Measurements from ENCODE around the gene FGF1.
A peak's percentile ranks its signal among the peaks of the same experiment; 100 is the strongest.

FGF1 gene

DNA sequence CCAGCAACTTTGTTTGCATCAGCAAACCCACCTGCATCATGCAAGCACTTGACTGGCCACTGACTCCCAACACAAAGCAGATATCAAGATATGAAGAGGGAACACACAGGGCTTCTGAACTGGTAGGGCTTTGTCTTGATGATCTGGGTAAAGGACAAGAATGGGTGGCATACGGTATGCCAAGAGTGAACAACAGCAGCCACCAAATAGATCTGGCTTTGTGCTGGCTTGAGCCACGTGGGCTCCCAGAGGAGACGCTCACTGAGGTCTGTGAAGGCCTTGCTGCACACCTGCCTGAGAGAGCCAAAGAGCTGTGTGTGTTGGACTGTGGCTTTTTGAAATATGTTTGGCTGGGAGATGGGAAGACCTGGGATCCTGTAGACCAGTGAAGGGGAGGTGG lies 43.5 kb downstream of the FGF1 start:
- peak; percentile 72 for DNase-seq (ENCODE audit: low spot score)

DNA sequence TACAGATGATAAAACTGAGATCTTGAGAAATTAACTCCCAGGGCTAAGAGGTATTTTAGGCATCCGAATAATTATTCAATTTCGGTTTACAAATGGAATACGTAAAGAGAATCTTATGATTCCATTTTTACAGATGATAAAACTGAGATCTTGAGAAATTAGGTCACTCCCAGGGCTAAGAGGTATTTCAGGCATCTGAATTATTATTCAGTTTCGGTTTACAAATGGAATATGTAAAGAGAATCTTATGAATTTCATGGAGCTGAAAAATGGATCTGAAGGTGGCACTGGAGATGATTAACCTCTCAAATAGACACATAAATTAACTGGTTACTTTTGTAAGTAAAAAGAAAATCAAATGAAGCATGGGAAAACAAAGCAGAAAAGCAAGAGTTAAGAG lies 44.2 kb downstream of the FGF1 start:
- no peak for DNase-seq (ENCODE audit: low spot score)

DNA sequence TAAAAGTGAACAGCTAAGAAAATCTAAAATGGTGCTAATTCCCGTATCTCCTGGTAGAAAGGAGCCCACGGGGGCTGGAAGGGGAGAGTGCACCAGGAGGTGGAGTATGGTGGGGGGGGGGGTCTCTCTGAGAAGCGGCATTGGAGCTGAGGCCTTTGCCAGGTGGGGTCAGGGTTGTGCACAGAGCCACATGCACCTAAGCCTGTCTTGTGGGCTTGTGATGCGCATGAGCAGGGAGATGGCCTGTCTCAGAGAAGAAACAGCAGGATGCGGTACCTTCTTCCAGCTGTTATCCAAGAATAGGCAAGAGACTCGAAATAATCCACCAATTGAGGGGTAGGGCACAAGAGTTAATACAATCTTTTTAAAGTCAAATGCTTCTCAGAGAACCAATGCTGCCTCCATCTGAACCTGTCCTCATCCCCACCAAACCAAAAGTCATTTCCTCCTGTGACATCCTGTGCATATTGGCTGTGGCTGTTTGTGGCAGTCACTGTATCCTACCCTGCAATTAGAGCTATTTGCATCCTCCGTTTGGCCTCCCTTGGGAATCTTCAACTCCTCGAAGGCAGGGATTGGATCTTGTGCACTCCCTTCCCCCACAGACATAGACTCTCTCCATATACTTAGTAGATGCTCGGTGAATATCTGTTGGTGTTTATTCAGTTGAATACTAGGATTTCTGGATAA lies 45.4 kb downstream of the FGF1 start:
- no peak for DNase-seq (ENCODE audit: low spot score)

DNA sequence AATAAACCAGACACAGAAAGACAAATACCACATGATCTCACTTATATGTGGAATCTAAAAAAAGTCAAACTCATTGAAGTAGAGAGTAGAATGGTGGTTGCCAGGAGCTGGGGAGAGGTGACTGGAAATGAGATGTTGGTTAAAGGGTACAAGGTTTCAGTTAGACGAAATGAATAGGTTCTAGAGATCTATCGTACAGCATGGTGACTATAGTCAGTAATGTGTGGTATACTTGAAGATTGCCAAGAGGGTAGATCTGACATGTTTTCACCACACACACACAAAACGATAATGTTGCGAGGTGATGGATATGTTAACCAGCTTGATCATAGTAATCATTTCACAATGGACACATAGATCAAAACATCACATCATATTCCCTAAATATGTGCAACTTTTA lies 46.4 kb downstream of the FGF1 start:
- no peak for DNase-seq (ENCODE audit: low spot score)

DNA sequence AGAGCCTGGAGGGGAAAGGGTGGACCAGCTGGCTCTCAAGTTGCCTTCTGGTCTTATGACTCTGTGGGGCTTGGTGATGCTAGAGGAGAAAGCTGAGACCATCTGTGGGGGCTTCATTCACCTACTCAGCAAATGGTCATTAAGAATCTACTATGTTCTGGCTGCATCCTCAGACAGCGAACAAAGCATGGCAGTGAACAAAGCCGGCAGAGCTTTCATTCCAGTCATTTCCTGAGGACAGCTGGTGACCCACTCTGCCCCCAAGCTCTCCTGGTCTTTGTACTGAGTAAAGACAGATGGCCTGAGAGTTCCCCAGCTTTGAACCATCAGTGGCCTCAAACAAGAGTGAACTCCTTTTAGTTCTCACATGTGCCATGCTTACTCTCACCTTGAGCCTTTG lies 48.0 kb downstream of the FGF1 start:
- no peak for DNase-seq (ENCODE audit: low spot score)

DNA sequence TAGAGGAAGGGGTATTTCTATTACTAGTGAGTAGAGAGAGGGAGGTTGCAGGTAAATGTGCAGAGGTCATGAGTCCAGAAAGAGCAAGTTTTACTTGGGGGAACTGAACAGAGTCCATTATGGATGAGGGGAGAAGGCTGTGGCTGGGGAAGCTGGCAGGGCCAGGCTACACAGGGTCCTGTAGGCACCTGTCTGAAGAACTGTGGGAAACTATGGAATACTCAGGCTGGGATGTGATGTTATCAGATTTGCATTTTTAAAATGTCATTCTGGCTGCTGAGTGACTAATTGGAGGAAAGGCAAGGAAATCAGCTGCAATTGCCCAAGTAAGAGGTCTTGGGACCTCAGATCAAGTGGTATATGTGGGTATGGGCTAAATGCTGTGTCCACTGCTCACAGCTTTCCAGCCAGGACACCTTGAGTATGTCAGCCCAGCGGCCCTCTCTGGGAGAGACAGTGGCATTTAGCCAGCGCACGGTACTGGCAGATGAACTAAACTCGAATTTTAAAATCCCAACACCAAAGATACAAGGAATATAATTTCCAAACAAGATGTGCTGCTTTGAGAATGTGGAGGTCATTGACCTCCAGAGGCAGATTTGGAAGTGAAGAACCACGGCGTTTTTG lies 49.1 kb downstream of the FGF1 start:
- DNase-seq (ENCODE audit: low spot score): no peak

DNA sequence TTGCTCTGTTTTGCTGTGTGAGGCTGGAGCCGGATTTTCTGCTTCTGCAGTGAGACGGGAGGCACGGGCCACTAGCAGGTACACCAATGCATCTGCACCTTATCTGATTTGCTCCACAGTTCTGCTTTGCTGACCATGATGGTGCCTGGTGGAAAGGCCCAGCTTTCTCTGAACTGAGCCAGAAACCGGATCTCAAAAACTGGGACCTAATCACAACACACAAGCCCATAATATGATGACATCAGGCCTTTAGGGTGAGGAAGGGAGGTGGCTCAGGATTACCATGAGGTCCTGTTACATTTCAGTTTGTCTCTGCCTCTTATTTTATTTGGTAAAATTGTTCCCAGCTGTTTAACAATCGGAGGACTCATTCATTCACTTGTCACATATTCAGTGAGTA lies 49.8 kb downstream of the FGF1 start:
- no peak for DNase-seq (ENCODE audit: low spot score)

DNA sequence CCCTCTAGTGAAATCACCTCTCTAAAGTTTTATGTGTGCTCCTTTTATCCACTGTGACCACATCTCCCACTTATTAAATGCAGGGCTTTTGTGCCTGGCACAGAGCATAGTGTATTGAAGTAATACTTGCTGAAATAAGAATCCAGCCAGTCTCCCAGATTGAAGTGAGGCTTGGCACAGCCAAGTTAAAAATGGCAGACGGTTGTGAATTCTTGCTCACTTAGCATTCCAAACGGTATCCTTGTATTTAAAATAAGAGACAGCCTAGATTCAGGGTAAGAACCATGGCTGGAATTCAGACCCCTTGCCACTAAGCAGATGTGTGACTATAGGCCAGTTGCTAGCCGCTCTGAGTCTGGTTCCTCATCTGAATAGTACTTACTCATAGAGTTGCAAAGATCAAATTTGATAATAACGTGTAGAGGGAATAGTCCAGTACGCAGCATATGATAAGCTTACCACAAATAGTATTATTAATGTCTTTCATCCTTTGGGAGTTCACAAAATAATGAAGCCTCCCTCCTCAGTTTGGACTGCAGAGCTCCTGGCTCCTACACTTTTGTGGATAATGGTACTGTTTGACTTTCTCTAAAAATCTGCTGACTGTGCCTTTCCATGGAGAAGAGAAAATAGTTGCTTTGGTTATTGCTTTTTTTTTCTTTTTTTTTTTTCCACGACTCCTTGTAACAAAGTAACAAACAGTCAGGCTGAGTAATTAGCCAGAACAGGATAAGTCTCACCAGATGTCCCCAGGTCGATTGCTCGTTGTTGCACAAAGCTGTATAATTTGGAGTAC lies 51.5 kb downstream of the FGF1 start:
- DNase-seq (ENCODE audit: low spot score): no peak

DNA sequence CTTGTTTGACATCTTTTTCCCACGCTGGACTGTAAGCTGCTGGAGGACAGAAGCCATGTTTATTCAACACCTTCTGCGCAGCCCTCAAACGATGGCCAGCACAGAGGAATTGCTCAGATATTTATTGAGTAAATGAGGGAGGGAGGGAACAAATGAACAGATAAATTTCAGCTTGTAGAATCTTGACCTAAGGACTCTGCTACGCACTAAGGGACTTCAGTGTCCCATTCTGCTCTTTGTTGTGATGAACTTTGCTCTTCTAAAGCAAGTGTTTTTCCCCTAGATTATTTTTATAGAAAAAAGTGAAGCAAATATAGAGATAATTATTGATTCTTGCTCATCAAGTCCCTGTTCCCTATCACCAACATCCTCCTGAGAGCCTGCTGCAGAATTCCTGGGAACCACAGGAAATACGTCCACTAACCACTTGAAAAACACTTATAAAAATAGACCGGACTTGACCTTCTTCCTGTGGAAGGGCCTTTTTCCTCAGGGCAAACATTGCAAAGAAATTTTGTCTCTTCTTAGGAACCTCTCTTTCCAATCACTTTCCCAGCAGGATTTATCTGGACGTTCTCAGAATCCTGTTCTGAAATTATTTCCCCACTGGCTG lies 54.9 kb downstream of the FGF1 start:
- DNase-seq (ENCODE audit: low spot score): no peak

DNA sequence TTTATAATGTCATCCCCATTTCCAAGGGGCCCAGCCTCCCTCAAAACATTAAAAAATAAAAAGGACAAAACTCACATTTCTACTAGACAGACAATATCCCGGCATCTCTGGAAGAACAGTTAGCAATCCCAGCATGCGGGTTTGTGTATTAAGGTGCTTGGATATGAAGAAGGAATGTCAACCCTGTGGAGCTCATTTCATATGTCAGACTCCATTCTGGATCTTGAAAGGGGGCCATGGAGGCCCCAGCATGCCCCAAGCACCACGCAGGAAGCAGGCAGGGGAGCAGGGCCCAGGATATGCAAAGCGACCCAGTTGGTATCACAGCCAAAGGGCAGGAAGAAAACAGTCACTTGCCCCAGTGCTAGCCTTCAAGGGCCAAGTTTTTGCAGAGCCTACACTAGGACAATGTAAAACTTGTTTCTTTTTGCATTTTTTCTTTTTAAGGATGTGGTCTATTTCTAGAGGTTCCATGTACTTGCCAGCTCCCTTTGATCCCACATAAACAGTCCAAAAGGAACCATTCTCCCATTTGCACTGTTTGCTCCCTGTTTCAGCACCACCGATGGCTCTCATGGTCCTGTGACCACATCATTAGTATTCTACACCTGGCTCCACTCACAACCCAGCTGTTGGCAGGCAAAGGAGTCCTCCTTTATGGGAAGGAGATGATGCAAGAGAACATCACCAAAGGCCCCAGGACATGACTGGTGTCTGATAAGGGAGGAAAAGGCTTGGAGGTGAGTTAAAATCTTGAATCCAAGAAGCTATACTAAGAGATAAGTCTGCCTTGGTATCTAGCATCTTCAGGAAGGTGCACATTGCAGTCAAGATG lies 58.3 kb downstream of the FGF1 start:
- DNase-seq (ENCODE audit: low spot score): peak; percentile 72

DNA sequence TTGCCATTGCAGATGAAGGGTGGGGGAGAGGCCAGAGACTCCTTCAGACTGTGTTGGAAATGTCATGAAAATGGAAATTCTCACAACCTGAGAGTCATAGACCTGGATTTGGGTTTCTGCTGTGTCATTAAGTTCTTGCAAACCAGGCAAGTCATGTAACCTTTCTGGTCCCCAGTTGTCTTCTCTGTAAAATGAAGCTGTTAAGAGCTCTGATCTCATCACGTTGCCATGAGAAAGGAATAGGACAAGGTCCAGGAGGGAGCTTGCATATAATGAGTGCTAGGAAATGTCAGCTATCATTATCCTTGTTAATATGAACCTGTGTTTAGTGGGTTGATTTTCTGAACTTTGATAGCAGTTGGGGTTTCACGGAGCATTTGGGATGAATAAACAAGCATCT lies 59.1 kb downstream of the FGF1 start:
- DNase-seq (ENCODE audit: low spot score): no peak

DNA sequence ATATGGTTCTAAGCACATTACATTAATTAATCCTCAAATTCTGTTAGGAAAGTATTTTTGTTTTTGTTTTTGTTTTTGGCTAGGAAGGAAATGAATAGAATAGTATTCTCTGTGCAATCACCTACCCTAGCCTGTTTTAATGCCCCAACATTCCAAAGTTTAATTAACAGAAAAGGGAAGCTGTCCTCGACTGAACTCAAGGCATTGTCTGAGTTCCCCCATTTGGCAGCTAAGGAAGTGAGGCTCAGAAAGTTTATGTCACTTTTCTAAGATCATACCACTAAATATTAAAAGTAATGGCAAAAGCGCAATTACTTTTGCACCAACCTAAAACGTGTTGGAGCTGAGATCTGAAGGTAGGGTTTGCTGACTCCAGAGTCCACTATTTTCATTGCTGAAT lies 59.8 kb downstream of the FGF1 start:
- DNase-seq (ENCODE audit: low spot score): no peak

DNA sequence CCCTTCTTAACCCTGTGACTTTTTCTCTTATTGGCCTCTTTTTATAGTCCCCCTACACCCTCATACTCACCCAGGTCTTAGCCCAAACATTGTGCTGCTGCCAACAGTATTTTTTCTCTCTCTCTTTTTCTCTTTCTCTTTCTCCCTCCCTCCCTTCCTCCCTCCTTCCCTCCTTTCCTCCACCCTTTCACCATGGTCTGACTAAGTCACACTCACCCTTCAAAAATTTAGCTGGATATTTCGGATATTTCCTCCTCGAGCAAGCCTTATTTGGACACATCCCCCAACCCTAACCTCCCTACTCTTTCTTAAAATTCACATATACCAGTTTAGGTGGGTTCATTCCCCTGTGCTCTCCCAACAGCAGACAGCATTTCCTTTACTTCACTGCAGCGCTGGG lies 64.7 kb downstream of the FGF1 start:
- DNase-seq (ENCODE audit: low spot score): no peak

DNA sequence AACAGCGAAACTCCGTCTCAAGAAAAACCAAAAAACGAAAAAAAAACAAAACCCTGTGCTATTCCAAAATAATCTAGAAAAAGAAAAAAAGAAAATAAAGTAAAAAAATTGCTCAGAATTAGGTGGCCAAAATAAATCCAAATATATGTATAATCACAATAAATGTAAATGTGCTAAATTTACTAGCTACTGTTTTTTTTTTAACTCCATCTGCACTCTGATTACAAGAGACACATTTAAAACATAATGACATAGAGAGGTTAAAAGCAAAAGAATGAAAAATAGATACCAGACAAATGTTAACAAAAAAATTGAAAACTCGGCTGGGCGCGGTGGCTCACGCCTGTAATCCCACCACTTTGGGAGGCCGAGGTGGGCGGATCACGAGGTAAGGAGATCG lies 66.1 kb downstream of the FGF1 start:
- DNase-seq (ENCODE audit: low spot score): no peak

DNA sequence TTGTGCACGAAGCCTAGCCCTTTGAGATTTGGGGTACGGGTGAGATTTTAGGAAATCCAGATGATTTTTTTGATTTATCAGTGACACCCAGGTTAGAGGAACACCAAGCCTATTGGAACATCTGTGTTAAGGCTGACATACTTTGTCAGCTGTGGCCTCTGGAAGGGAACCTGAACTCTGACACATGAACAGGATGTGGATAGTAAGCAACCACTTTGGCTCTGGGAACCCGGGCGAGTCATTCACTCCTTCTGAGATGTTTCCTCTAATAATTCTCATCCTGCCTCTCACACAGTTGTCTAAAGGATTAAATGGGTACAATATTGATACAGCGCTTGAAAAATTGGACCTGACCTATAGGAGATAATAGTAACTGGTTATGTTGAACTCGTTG lies 67.8 kb downstream of the FGF1 start:
- no peak for DNase-seq (ENCODE audit: low spot score)

DNA sequence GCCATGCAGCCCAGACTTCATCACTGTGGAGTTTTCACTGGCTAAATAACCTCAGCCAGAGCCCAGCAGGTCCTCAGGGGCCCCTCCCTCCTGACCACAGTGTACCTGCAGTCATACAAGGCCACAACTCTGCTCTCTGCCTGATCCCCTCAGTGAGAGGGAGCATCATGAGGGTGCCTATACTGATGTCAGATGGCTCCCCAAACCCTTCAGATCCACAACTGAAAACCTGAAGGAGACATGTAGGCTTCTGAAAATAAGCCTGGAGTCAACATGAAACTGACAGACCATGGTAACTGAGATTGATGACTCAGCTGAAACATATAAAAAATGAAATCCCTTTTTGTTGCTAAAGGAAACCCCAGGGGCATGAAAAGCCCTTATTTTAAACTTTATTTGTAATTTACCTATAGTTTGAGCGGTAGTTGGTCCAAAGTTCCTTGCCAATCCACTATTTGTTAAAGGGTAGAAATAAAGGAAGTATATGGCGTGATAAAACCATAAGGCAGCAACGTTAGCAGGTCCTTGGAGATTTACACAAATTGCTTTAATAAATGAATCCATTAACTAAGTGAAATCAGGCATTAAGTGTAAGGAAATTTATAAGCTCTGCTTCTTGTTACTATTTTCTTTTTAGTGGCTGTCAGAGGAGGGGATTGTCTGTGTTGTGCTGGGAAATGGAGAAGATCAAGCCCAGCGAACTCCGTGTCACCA lies 68.3 kb downstream of the FGF1 start:
- no peak for DNase-seq (ENCODE audit: low spot score)

DNA sequence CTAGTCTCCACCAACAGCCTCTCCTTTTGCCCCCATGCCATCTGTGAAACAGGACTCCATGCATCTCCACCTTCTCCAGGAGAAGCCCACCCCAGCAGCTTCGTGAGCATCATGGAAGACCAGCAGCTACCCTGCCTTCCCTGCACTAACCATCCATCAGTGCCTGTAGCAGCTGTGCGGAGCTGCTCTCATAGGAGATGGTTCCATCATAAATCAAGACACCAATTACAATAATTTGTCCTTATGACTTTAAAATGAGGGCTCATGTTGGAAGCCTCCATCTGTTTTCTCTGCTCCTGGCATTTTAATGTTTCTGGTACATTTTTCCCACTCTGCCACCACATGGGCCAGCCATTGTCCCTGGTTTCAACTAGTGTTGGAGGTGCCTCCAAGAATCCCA lies 69.9 kb downstream of the FGF1 start:
- no peak for DNase-seq (ENCODE audit: low spot score)

DNA sequence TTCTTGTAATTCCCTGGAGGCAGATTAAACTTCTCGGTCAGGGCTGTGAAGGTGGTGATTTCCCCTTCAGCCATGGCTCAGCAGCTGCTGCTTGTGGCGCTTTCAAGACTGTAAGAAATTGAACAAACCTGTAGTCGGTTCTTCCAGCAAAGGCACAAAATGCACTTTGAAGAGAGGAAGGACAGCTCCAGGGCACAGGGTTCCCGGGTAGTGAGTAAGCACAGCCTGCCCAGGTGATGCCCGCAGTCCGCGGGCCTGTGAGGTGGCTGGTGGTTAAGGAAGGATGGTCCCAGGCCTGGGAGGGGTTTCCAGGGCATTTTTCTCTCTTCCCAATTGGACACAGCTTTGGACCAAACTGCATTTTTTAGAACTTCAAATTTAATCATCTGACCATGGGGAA lies 71.8 kb downstream of the FGF1 start:
- no peak for DNase-seq (ENCODE audit: low spot score)

DNA sequence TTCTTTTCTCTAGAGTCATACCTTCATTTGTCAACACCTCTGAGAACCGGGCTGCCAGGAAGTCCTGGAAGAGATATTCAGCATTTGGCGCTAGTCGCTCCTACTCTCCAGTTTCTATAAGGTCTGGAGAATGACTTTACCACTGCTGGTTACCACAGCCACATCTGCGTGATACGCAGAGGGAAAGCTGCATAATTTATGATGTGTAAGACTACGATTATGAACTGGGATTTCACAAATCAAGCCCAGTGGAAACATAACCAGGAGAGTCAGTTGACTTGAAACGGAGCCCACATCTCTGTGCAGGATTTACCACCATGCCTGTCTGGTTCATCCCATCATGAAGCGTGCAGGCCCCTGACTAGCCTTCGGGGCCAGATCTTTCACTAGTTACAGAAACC lies 72.6 kb downstream of the FGF1 start:
- DNase-seq (ENCODE audit: low spot score): no peak

DNA sequence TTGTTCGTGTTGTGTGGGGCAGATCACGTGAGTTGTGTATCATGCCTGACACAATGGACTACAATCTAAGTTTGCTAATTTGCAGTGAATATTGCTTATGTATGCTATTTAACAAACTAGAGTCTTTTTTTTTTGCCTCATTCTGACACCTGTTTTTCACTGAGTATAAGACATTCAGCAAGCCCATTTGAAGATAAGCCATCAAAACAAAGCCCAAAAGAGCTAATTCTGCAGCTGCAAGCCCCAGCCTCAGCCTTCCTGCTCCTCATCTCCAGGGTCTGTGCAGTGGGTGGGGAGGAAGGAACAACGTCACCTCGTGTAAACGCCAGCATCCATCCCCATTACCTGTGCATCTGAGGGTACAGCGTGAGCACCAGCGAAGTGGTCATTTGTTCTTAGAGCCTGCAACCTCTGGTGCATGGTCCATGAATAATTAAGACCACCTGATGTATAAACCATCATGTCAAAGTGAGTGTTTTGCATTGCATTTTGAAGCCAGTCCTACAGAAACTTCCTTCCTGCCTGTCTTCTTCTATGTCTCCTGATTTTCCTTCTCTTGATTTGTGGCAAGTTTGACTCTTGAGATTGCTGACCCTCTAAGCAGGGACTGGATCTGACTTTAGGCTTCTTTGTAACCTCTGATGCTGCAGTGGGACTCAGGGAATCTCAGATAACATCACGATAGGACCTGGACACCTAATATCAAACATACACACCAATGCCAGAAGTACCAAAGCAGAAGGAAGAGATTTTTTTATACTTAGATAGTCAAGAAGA lies 73.2 kb downstream of the FGF1 start:
- DNase-seq (ENCODE audit: low spot score): no peak

DNA sequence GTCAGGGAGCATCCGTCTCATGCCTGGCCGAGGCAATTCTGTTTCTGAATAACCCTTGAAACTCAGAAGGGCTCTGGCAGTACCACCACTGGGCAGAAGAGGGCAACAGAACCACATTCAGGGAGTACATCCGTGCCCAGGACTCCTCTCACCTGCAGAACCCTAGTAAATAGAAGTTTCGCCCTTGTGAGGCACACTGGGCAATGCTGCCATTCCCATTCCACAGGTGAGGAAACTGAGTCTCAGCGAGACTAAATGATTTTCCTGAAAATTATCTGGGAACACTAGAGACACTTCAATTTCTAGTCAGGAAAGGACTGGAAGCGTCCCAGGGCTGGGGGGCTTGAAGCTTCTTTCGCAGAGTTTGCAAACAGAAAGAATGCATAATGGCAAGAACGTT lies 74.7 kb downstream of the FGF1 start:
- DNase-seq (ENCODE audit: low spot score): peak; percentile 70
